ENCODE measurements around the gene GRB7.

- TF ChIP-seq EZH2phosphoT487 (IDR thresholded peaks at IDR 0.05; ENCODE audit: low read depth, severe bottlenecking, unreplicated experiment) (no peak), EZH2 (IDR thresholded peaks at IDR 0.05; ENCODE audit: borderline replicate concordance) (no peak)
- TF ChIP-seq, protein P1, sequence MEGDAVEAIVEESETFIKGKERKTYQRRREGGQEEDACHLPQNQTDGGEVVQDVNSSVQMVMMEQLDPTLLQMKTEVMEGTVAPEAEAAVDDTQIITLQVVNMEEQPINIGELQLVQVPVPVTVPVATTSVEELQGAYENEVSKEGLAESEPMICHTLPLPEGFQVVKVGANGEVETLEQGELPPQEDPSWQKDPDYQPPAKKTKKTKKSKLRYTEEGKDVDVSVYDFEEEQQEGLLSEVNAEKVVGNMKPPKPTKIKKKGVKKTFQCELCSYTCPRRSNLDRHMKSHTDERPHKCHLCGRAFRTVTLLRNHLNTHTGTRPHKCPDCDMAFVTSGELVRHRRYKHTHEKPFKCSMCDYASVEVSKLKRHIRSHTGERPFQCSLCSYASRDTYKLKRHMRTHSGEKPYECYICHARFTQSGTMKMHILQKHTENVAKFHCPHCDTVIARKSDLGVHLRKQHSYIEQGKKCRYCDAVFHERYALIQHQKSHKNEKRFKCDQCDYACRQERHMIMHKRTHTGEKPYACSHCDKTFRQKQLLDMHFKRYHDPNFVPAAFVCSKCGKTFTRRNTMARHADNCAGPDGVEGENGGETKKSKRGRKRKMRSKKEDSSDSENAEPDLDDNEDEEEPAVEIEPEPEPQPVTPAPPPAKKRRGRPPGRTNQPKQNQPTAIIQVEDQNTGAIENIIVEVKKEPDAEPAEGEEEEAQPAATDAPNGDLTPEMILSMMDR (IDR thresholded peaks at IDR 0.05; ENCODE audit: poor library complexity), result no peak
Measured at GRCh38 chr17:39724731-39725130, 13.0 kb upstream of the GRB7 start.

Measured in hepatocyte (in vitro differentiated cells).